NCI-H2107 treated with DMSO at 0.1 percent for 48 hours (cell line): ENCODE data around the gene CACHD1.
A peak's percentile ranks its signal among the peaks of the same experiment; 100 is the strongest.

ENCODE experiments used
- DNase-seq: peaks from one replicate; lab custom pipeline; 2025; ENCODE audit not compliant: unreplicated experiment; lab: John Stamatoyannopoulos, UW

The CACHD1 gene

GRCh38 chr1:64472805-64473204 is 2.9 kb downstream of the CACHD1 start:
- peak; percentile 95 for DNase-seq

GRCh38 chr1:64473367-64473766 is 3.4 kb downstream of the CACHD1 start:
- DNase-seq: no peak

- no peak for DNase-seq
These were observed 4.2 kb downstream of the CACHD1 start for GRCh38 chr1:64474133-64474532.

- peak; percentile 53 for DNase-seq
These were observed 4.9 kb downstream of the CACHD1 start for GRCh38 chr1:64474665-64475439.

GRCh38 chr1:64476251-64476952 is 6.5 kb downstream of the CACHD1 start:
- no peak for DNase-seq

GRCh38 chr1:64478594-64479470 is 8.9 kb downstream of the CACHD1 start:
- no peak for DNase-seq

- DNase-seq: no peak
These were observed 9.9 kb downstream of the CACHD1 start for GRCh38 chr1:64479874-64480273.

GRCh38 chr1:64480999-64481772 is 11.3 kb downstream of the CACHD1 start:
- DNase-seq: no peak

GRCh38 chr1:64482128-64482527 is 12.2 kb downstream of the CACHD1 start:
- DNase-seq: no peak

GRCh38 chr1:64482720-64483119 is 12.8 kb downstream of the CACHD1 start:
- DNase-seq: no peak

- no peak for DNase-seq
These were observed 13.9 kb downstream of the CACHD1 start for GRCh38 chr1:64483731-64484414.

GRCh38 chr1:64484651-64485050 is 14.7 kb downstream of the CACHD1 start:
- peak; percentile 27 for DNase-seq

- DNase-seq: no peak
These were observed 16.3 kb downstream of the CACHD1 start for GRCh38 chr1:64486193-64486592.

GRCh38 chr1:64487061-64487460 is 17.1 kb downstream of the CACHD1 start:
- no peak for DNase-seq

GRCh38 chr1:64488862-64489261 is 18.9 kb downstream of the CACHD1 start:
- DNase-seq: no peak

- DNase-seq: no peak
These were observed 19.8 kb downstream of the CACHD1 start for GRCh38 chr1:64489707-64490106.

GRCh38 chr1:64490213-64490818 is 20.4 kb downstream of the CACHD1 start:
- no peak for DNase-seq

GRCh38 chr1:64492424-64492823 is 22.5 kb downstream of the CACHD1 start:
- no peak for DNase-seq

GRCh38 chr1:64493831-64494230 is 23.9 kb downstream of the CACHD1 start:
- DNase-seq: no peak

- DNase-seq: no peak
These were observed 24.7 kb downstream of the CACHD1 start for GRCh38 chr1:64494659-64495058.
